Measurements from ENCODE around the gene PPARG.

The PPARG gene

GRCh38 chr3:12421132-12421531 is 132.3 kb downstream of the PPARG start:
- DNase-seq, result no peak

- no peak for DNase-seq
Measured at GRCh38 chr3:12423131-12423530, 134.3 kb downstream of the PPARG start.

- peak; percentile 76 for DNase-seq
Measured at GRCh38 chr3:12423918-12424630, 135.2 kb downstream of the PPARG start.

GRCh38 chr3:12424635-12425319 is 135.9 kb downstream of the PPARG start:
- peak; percentile 91 for DNase-seq

GRCh38 chr3:12425850-12426579 is 137.1 kb downstream of the PPARG start:
- DNase-seq, result peak; percentile 4

- no peak for DNase-seq
Measured at GRCh38 chr3:12427551-12427950, 138.7 kb downstream of the PPARG start.

GRCh38 chr3:12428126-12428525 is 139.3 kb downstream of the PPARG start:
- no peak for DNase-seq

- no peak for DNase-seq
Measured at GRCh38 chr3:12430086-12430485, 141.2 kb downstream of the PPARG start.

- no peak for DNase-seq
Measured at GRCh38 chr3:12433823-12434222, 145.0 kb downstream of the PPARG start.

- DNase-seq, result no peak
Measured at GRCh38 chr3:12436514-12437220, 147.8 kb downstream of the PPARG start.

GRCh38 chr3:12437221-12437605 is 148.3 kb downstream of the PPARG start:
- DNase-seq, result no peak

GRCh38 chr3:12437861-12438260 is 149.0 kb downstream of the PPARG start:
- no peak for DNase-seq

- DNase-seq, result no peak
Measured at GRCh38 chr3:12438318-12438717, 149.4 kb downstream of the PPARG start.

- no peak for DNase-seq
Measured at GRCh38 chr3:12439161-12439940, 150.5 kb downstream of the PPARG start.

GRCh38 chr3:12440927-12441714 is 152.3 kb downstream of the PPARG start:
- peak; percentile 12 for DNase-seq

GRCh38 chr3:12442654-12443501 is 154.0 kb downstream of the PPARG start:
- DNase-seq, result peak; percentile 4

GRCh38 chr3:12443781-12444522 is 155.1 kb downstream of the PPARG start:
- DNase-seq, result no peak

- DNase-seq, result no peak
Measured at GRCh38 chr3:12444582-12445471, 156.0 kb downstream of the PPARG start.

Data from NCI-H82 (cell line).